Psoas muscle (tissue), 8 donors: ENCODE measurements around the gene ZBTB14. TPM values are rescaled to one million over a fixed set of nuclear protein-coding genes. Genes with fewer than 3 reads are reported as not detected.

Experiments used
- ATAC-seq, 4 donors: fragments of 200-7000 bp; cut with Tn5 transposase; one replicate each; pipeline ENCODE4 v1.9.1; 2020; ENCODE audit warnings: moderate library complexity in 3 of 4, mild to moderate bottlenecking in 2 of 4
- DNase-seq, 2 donors: peaks; one replicate each; pipeline ENCODE4 v3.0.0-alpha.2; 2020
- H3K27ac ChIP-seq: fragments of 200-600 bp; one replicate; pipeline ENCODE4 v1.8.0; 2022
- H3K27me3 ChIP-seq, 3 donors: fragments of 200-600 bp in 1 of 3; one replicate each; pipeline versions ENCODE4 v1.6.1 to v1.8.0; 2013 to 2022; ENCODE audit warnings: low read length in 2 of 3, mild to moderate bottlenecking in 2 of 3, moderate library complexity in 1 of 3; ENCODE audit not compliant: insufficient read depth in 3 of 3
- H3K36me3 ChIP-seq, 2 donors: fragments of 200-600 bp in 1 of 2; one replicate each; pipeline versions ENCODE4 v1.6.1 to v1.8.0; 2013 to 2022; ENCODE audit warnings: low read depth in 1 of 2, mild to moderate bottlenecking in 1 of 2, moderate library complexity in 1 of 2; ENCODE audit not compliant: insufficient read depth in 1 of 2
- H3K4me1 ChIP-seq: fragments of 200-600 bp; one replicate; pipeline ENCODE4 v1.8.0; 2022
- H3K4me3 ChIP-seq: fragments of 200-600 bp; one replicate; pipeline ENCODE4 v1.8.0; 2022; ENCODE audit warnings: mild to moderate bottlenecking
- H3K9me3 ChIP-seq: fragments of 200-600 bp; one replicate; pipeline ENCODE4 v1.8.0; 2022
- CTCF ChIP-seq: fragments of 200-600 bp; IDR thresholded peaks from one replicate; pipeline ENCODE4 v1.8.0; 2022; ENCODE audit warnings: antibody characterized with exemption
- WGBS, 3 donors: extraction: QIAGEN DNeasy Blood & Tissue Kit; methylation state at CpG; one replicate each; pipeline versions ENCODE4 v1.1.6 to v1.1.7; 2013; 5-methylcytosine and 5-hydroxymethylcytosine counted together
- intact Hi-C, 2 donors: fragments of 100-400 bp; cut with DNase I; formaldehyde crosslinking; loops; one replicate each; pipeline versions ENCODE4 v1.11.0 to v1.14.2; 2022
- polyA plus RNA-seq, 3 donors: library from polyadenylated mRNA; stranded (reverse); fragments of 200-250 nt; gene quantifications; one replicate each; pipeline ENCODE4 v1.2.3, GENCODE V29; 2013
- total RNA-seq, 4 donors: library from RNA; stranded (reverse); fragmentation: NEBNext Ultra II Directional in 2 of 4; extraction: Animal tissue kit (Norgen Biotek cat#: 25700) in 2 of 4; gene quantifications; one replicate each; pipeline versions ENCODE4 v1.2.1 to v1.2.4, GENCODE V29; 2021 to 2023
- donor health status: healthy with polysubstance abuse.
- donor health status: DM: no; HTN: no; CAD: no; lungs with moderate emphysema.
- donor health status: Bipolar disorder and iron deficiency.
- donor health status: healthy.
- donor health status: DM: yes; HTN: yes; CAD: no.
- donor health status: DM: no; HTN: no; CAD: no.
- donor health status: DM: no; HTN: no; CAD: no.
- donor health status: DM: yes; HTN: yes; CAD: no.

The ZBTB14 gene
- total and polyA plus RNA-seq, 7 donors: 3.3 to 6.9 (median 4.2) TPM

GRCh38 chr18:5317186-5317585, 21.7 kb upstream of the ZBTB14 start:
- H3K4me3 ChIP-seq: no peak overlapping the region
- no peak for TF ChIP-seq CTCF
- peak in 1 of 4 donors; percentile 44 for ATAC-seq
- H3K9me3 ChIP-seq: no peaks in the 10 kb centered on the region
- H3K27me3 ChIP-seq: peaks cover 0 to 2% (median 0%) of the 10 kb centered on the region in 3 donors
- H3K36me3 ChIP-seq: no peaks in the 10 kb centered on the region
- intact Hi-C loops: no loop called here
- no peak for DNase-seq
- H3K4me1 ChIP-seq: no peaks in the 10 kb centered on the region
- no peak overlapping the region for H3K27ac ChIP-seq

- ATAC-seq (no peak), DNase-seq (no peak)
- no peak overlapping the region for H3K4me3 ChIP-seq
- no peak overlapping the region for H3K27ac ChIP-seq
- H3K36me3 ChIP-seq: no peaks in the 10 kb centered on the region
- H3K27me3 ChIP-seq: peaks cover 0 to 2% (median 0%) of the 10 kb centered on the region in 3 donors
- H3K9me3 ChIP-seq: no peaks in the 10 kb centered on the region
- no peaks in the 10 kb centered on the region for H3K4me1 ChIP-seq
- intact Hi-C loops: no loop called here
- no peak for TF ChIP-seq CTCF
- WGBS, 3 donors: 61 to 66% (median 63%) methylated on average over 2 of the region's 2 CpGs
Observed at GRCh38 chr18:5315838-5316237, 20.3 kb upstream of the ZBTB14 start.

- no peaks in the 10 kb centered on the region for H3K9me3 ChIP-seq
- H3K27ac ChIP-seq: no peak overlapping the region
- no peak for ATAC-seq
- no peaks in the 10 kb centered on the region for H3K4me1 ChIP-seq
- no peaks in the 10 kb centered on the region for H3K36me3 ChIP-seq
- H3K4me3 ChIP-seq: no peak overlapping the region
- WGBS, 3 donors: 17 to 24% (median 22%) methylated on average over 6 of the region's 6 CpGs
- no peak for TF ChIP-seq CTCF
- no peak for DNase-seq
- H3K27me3 ChIP-seq: peaks cover 0 to 2% (median 0%) of the 10 kb centered on the region in 3 donors
- intact Hi-C loops: no loop called here
Observed at GRCh38 chr18:5311301-5311989, 15.9 kb upstream of the ZBTB14 start.

DNA sequence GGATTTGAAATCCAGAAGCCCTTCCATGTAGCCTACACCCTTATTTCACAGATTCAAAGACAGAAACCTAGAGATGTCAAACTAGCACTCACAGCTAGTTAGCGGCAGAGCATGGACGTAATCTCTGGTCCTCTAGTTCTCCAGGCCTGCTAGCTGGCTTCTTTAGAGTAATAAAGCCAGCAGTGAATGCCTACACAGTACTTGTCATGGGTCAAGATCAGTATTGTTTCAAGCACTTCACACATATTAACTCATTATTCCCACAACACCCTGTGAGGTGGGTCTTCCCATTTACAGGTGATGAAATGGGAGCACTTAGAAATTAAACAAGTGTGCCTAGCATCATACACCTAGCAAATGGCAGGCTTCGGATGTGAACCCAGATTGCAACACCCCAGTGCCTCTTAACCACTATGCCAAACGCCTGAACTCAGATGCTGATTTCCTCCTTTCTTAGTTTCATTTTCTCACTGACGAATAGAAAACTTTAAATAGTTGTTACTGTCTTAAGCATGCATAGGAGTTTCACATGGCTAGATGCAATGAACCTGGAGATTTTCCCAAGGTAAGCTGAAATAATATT, 14.5 kb upstream of the ZBTB14 start:
- H3K36me3 ChIP-seq: no peaks in the 10 kb centered on the region
- ATAC-seq: no peak
- no peak for TF ChIP-seq CTCF
- H3K9me3 ChIP-seq: no peaks in the 10 kb centered on the region
- no peak for DNase-seq
- peaks cover 0 to 2% (median 0%) of the 10 kb centered on the region in 3 donors for H3K27me3 ChIP-seq
- no peak overlapping the region for H3K27ac ChIP-seq
- H3K4me3 ChIP-seq: no peak overlapping the region
- WGBS, 3 donors: 59 to 62% (median 61%) methylated on average over 5 of the region's 5 CpGs
- intact Hi-C loops: no loop called here
- H3K4me1 ChIP-seq: no peaks in the 10 kb centered on the region

GRCh38 chr18:5305835-5306234, 10.3 kb upstream of the ZBTB14 start:
- WGBS, 3 donors: 77 to 90% (median 78%) methylated on average over 2 of the region's 2 CpGs
- TF ChIP-seq CTCF: no peak

More at GRCh38 chr18:5305835-5306234, 10.3 kb upstream of the ZBTB14 start:
- Histone ChIP-seq H3K27ac (no peak overlapping the region), H3K27me3 (peaks cover 0 to 9% (median 6%) of the 10 kb centered on the region in 3 donors), H3K9me3 (no peaks in the 10 kb centered on the region), H3K4me1 (no peaks in the 10 kb centered on the region), H3K4me3 (no peak overlapping the region), H3K36me3 (no peaks in the 10 kb centered on the region)
- intact Hi-C loops: no loop called here
- ATAC-seq: no peak
- DNase-seq: no peak
